ENCODE measurements around the gene CCDC167. TPM values are rescaled to one million over a fixed set of nuclear protein-coding genes. Genes with fewer than 3 reads are reported as not detected.

CCDC167 gene
- total RNA-seq, 6 experiments from 2014 or later, result 19.0 to 23.8 (median 22.4) TPM

DNA sequence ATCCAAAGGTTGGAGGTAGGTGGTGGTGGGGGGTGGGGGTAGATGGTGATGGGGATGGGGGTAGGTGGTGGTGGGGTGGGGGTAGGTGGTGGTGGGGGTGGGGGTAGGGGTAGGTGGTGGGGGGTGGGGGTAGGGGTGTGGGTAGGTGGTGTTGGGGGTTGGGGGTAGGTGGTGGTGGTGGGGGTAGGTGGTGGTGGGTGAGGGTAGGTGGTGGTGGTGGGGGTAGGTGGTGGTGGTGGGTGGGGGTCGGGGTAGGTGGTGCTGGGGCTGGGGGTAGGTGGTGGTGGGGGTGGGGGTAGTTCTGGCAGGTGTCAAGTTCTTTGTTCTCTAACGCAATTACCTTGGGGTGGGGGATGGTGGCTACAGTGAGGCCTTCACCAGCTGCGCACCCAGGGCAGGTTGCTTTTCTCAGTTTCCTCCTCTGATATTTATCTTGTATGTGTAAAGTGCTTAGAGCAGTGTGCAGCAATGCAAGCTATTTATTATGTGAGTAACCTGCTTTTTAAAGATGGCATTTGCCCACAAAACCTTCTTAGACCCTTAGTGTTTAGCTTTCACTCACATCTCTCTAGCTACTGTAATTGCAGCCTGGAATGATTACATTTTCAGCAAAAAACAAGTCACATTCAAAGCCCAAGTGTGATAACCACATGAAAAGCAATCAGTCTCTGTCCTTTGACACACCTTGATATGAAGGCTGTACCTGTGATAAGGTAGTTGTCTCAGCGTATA is 8.2 kb upstream of the CCDC167 start:
- Mint-ChIP-seq H3K27me3 (ENCODE audit: insufficient read depth) (peaks cover 42% of the 10 kb centered on the region), H3K36me3 (ENCODE audit: low read depth) (no peaks in the 10 kb centered on the region), H3K9me3 (no peaks in the 10 kb centered on the region), H3K4me3 (no peak overlapping the region), H3K27ac (no peak overlapping the region), H3K4me1 (ENCODE audit: low read depth) (no peaks in the 10 kb centered on the region)
- DNase-seq, result no peak
- TF ChIP-seq, protein P1, sequence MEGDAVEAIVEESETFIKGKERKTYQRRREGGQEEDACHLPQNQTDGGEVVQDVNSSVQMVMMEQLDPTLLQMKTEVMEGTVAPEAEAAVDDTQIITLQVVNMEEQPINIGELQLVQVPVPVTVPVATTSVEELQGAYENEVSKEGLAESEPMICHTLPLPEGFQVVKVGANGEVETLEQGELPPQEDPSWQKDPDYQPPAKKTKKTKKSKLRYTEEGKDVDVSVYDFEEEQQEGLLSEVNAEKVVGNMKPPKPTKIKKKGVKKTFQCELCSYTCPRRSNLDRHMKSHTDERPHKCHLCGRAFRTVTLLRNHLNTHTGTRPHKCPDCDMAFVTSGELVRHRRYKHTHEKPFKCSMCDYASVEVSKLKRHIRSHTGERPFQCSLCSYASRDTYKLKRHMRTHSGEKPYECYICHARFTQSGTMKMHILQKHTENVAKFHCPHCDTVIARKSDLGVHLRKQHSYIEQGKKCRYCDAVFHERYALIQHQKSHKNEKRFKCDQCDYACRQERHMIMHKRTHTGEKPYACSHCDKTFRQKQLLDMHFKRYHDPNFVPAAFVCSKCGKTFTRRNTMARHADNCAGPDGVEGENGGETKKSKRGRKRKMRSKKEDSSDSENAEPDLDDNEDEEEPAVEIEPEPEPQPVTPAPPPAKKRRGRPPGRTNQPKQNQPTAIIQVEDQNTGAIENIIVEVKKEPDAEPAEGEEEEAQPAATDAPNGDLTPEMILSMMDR (IDR thresholded peaks at IDR 0.05), result no peak

DNA sequence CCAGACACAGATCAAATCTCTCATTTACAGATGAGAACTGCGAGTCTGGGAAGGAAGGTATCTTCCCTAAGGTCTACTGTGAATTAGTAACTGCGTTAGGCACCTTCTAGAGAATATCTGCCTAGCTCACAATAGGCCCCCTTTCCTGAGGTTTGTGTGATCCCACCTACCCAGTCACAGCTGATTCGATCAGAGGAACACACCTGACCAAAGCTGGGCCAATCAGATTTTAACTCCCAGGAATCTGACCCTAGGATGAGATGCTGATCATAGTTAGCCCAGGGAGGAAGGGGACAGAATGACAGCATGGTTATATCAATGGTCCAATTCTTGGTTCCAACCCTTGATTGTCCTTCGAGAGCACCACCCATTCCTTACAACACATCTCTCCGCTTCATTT is 7.4 kb upstream of the CCDC167 start:
- no peak for DNase-seq
- H3K9me3 Mint-ChIP-seq, result no peaks in the 10 kb centered on the region

DNA sequence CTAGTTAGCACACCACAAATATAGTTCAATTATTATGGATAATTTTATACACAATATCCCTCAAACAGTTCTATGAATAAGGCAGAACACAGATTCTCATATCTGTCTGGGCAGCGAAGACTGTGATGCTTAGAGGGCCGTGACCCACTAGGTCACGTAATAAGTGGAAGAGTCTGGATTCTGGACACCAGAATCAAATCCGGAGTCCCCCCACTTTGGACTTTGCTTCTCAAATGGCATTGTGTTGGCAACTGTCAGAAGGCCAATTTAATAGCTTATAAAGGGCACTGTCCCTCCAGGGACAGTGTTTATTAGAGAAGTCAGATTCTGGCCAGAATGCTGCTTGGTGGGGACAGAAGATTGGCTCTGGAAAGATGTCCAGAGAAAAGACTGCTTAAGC is 6.8 kb upstream of the CCDC167 start:
- DNase-seq, result no peak

More for the DNA sequence above, 7.4 kb upstream of the CCDC167 start:
- Mint-ChIP-seq H3K27me3 (ENCODE audit: insufficient read depth) (peaks cover 36% of the 10 kb centered on the region), H3K27ac (no peak overlapping the region), H3K36me3 (ENCODE audit: low read depth) (no peaks in the 10 kb centered on the region), H3K4me3 (no peak overlapping the region), H3K4me1 (ENCODE audit: low read depth) (no peaks in the 10 kb centered on the region)
- TF ChIP-seq, protein P1 (IDR thresholded peaks at IDR 0.05), result no peak

DNA sequence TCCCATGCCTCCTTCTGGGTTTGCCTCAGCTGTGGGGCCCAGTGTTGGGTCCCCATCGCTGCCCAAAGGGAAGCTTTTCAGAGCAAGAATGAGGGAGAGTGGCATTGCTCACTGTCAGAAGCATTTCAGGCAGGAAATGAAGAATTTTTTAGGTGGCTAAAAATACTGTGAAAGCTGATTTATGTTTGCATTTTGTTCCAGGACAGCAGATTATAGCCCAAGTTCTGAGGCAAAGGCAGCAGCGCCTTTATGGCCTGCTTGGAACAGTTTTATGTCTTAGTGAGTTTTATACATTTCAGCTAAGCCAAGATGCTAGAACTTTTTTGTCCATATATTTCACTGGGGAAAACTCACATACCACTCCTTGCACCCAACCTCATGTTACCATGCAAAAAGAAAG is 4.3 kb upstream of the CCDC167 start:
- H3K9me3 Mint-ChIP-seq, result no peaks in the 10 kb centered on the region
- TF ChIP-seq, protein P1 (IDR thresholded peaks at IDR 0.05), result no peak
- no peak overlapping the region for H3K4me3 Mint-ChIP-seq
- H3K27me3 Mint-ChIP-seq (ENCODE audit: insufficient read depth), result peaks cover 19% of the 10 kb centered on the region
- no peak overlapping the region for H3K27ac Mint-ChIP-seq
- peaks cover 14% of the 10 kb centered on the region for H3K4me1 Mint-ChIP-seq (ENCODE audit: low read depth)
- H3K36me3 Mint-ChIP-seq (ENCODE audit: low read depth), result no peaks in the 10 kb centered on the region
- no peak for DNase-seq

More for the DNA sequence above, 6.8 kb upstream of the CCDC167 start:
- Mint-ChIP-seq H3K4me3 (no peak overlapping the region), H3K4me1 (ENCODE audit: low read depth) (no peaks in the 10 kb centered on the region), H3K27ac (no peak overlapping the region), H3K36me3 (ENCODE audit: low read depth) (no peaks in the 10 kb centered on the region), H3K27me3 (ENCODE audit: insufficient read depth) (peaks cover 33% of the 10 kb centered on the region), H3K9me3 (no peaks in the 10 kb centered on the region)
- TF ChIP-seq, protein P1 (IDR thresholded peaks at IDR 0.05), result no peak

DNA sequence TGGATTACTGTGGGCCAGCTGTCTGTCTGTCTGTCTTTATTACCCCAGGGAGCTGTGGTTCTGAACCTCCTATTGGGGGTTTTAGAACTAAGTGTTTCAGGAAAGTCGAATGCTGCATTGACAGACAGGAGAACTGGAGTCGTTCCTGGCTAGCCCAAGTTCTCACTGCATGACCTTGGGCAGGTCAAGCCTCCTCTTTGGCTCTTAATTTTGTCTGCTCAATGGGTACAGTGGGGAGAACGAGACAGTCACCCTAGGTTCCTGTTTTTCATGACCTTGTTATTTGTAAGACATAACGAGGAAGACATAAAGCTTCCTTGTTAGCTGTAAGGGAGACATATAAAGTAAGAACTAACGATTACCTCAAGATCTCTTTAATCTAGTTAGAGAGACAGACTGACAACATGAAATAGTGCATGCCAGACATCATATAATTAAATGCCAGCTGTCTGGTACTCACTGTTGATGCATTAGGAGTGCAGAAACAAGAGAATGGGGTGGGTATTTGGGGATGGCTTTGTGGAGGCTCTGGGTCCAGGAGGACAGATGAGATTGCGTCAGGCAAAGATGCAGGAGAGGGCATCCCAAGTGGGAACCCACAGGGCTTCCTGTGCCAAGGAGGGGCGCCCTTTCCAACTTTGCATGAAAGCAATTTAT is 3.7 kb upstream of the CCDC167 start:
- peaks cover 19% of the 10 kb centered on the region for H3K27me3 Mint-ChIP-seq (ENCODE audit: insufficient read depth)
- H3K4me3 Mint-ChIP-seq, result no peak overlapping the region
- H3K4me1 Mint-ChIP-seq (ENCODE audit: low read depth), result peaks cover 20% of the 10 kb centered on the region

More for the DNA sequence above, 3.7 kb upstream of the CCDC167 start:
- H3K36me3 Mint-ChIP-seq (ENCODE audit: low read depth), result no peaks in the 10 kb centered on the region
- H3K27ac Mint-ChIP-seq, result no peak overlapping the region
- no peak for DNase-seq
- H3K9me3 Mint-ChIP-seq, result no peaks in the 10 kb centered on the region
- TF ChIP-seq, protein P1 (IDR thresholded peaks at IDR 0.05), result no peak
